Endothelial cell (in vitro differentiated cells): Measurements from ENCODE around the gene ARID1B. TPM values are rescaled to one million over a fixed set of nuclear protein-coding genes. Genes with fewer than 3 reads are reported as not detected.

ENCODE experiments used
- DNase-seq: peaks from one replicate; pipeline ENCODE4 v3.0.0; 2021; ENCODE audit warnings: low spot score
- H3K27ac Mint-ChIP-seq: one replicate; pipeline ENCODE4 v1.8.0; 2021; ENCODE audit warnings: mixed read lengths, inconsistent platforms; ENCODE audit not compliant: unreplicated experiment
- H3K27me3 Mint-ChIP-seq: one replicate; pipeline ENCODE4 v1.8.0; 2021; ENCODE audit warnings: mild to moderate bottlenecking, moderate library complexity, mixed read lengths, inconsistent platforms; ENCODE audit not compliant: unreplicated experiment
- H3K36me3 Mint-ChIP-seq: one replicate; pipeline ENCODE4 v1.8.0; 2021; ENCODE audit warnings: mild to moderate bottlenecking, low read depth, mixed read lengths, inconsistent platforms; ENCODE audit not compliant: unreplicated experiment
- H3K4me1 Mint-ChIP-seq: one replicate; pipeline ENCODE4 v1.8.0; 2021; ENCODE audit warnings: mild to moderate bottlenecking, mixed read lengths, inconsistent platforms; ENCODE audit not compliant: unreplicated experiment
- H3K4me3 Mint-ChIP-seq: one replicate; pipeline ENCODE4 v1.8.0; 2021; ENCODE audit warnings: mild to moderate bottlenecking, mixed read lengths, inconsistent platforms; ENCODE audit not compliant: unreplicated experiment
- H3K9me3 Mint-ChIP-seq: one replicate; pipeline ENCODE4 v1.8.0; 2021; ENCODE audit warnings: mixed read lengths, inconsistent platforms; ENCODE audit not compliant: unreplicated experiment
- CTCF ChIP-seq: fragments of 200-600 bp; sonication (generic); IDR thresholded peaks from one replicate; pipeline ENCODE4 v1.5.0; 2021; ENCODE audit warnings: antibody characterized with exemption; ENCODE audit not compliant: unreplicated experiment
- total RNA-seq: library from RNA; stranded (reverse); fragmentation: NEBNext Ultra II Directional; extraction: Animal tissue kit (Norgen Biotek cat#: 25700); gene quantifications from one replicate; pipeline ENCODE4 v1.2.1, GENCODE V29; 2021; ENCODE audit not compliant: unreplicated experiment

ARID1B gene
- total RNA-seq, 1 donor from 2014 or later = 104 TPM

- DNase-seq = no peak
- Mint-ChIP-seq H3K4me1 (peaks cover 26% of the 10 kb centered on the region), H3K9me3 (no peaks in the 10 kb centered on the region), H3K27ac (no peak overlapping the region), H3K36me3 (no peaks in the 10 kb centered on the region), H3K27me3 (peaks cover 8% of the 10 kb centered on the region), H3K4me3 (no peak overlapping the region)
- no peak for TF ChIP-seq CTCF
These were observed 177.6 kb downstream of the ARID1B start for GRCh38 chr6:156954816-156955215.

GRCh38 chr6:156955494-156956183, 178.5 kb downstream of the ARID1B start:
- H3K9me3 Mint-ChIP-seq = no peaks in the 10 kb centered on the region

GRCh38 chr6:156956286-156956685, 179.1 kb downstream of the ARID1B start:
- Mint-ChIP-seq H3K27me3 (peaks cover 8% of the 10 kb centered on the region), H3K4me1 (peaks cover 23% of the 10 kb centered on the region), H3K9me3 (no peaks in the 10 kb centered on the region), H3K36me3 (no peaks in the 10 kb centered on the region), H3K4me3 (no peak overlapping the region), H3K27ac (no peak overlapping the region)
- no peak for TF ChIP-seq CTCF
- no peak for DNase-seq

More at GRCh38 chr6:156955494-156956183, 178.5 kb downstream of the ARID1B start:
- H3K4me3 Mint-ChIP-seq = no peak overlapping the region
- peaks cover 8% of the 10 kb centered on the region for H3K27me3 Mint-ChIP-seq
- no peak overlapping the region for H3K27ac Mint-ChIP-seq
- no peaks in the 10 kb centered on the region for H3K36me3 Mint-ChIP-seq
- H3K4me1 Mint-ChIP-seq = peaks cover 23% of the 10 kb centered on the region
- TF ChIP-seq CTCF = no peak
- DNase-seq = no peak

- Mint-ChIP-seq H3K36me3 (no peaks in the 10 kb centered on the region), H3K4me3 (no peak overlapping the region), H3K4me1 (peaks cover 17% of the 10 kb centered on the region), H3K9me3 (no peaks in the 10 kb centered on the region), H3K27ac (no peak overlapping the region), H3K27me3 (peaks cover 5% of the 10 kb centered on the region)
- DNase-seq = no peak
- TF ChIP-seq CTCF = no peak
These were observed 180.9 kb downstream of the ARID1B start for GRCh38 chr6:156957931-156958547.

GRCh38 chr6:156960525-156960924, 183.3 kb downstream of the ARID1B start:
- H3K4me3 Mint-ChIP-seq = no peak overlapping the region

More at GRCh38 chr6:156960525-156960924, 183.3 kb downstream of the ARID1B start:
- TF ChIP-seq CTCF = no peak
- Mint-ChIP-seq H3K4me1 (peaks cover under 1% of the 10 kb centered on the region), H3K27me3 (no peaks in the 10 kb centered on the region), H3K9me3 (no peaks in the 10 kb centered on the region), H3K27ac (no peak overlapping the region), H3K36me3 (no peaks in the 10 kb centered on the region)
- DNase-seq = no peak
